Measurements from ENCODE around the gene ABL2. TPM values are rescaled to one million over a fixed set of nuclear protein-coding genes. Genes with fewer than 3 reads are reported as not detected.

Gene ABL2
- total RNA-seq, 1 donor from 2014 or later = 9.0 TPM

- H3K9me3 ChIP-seq (replicated peaks) = no peaks in the 10 kb centered on the region
- no peak for DNase-seq
- H3K4me1 ChIP-seq = peaks cover 8% of the 10 kb centered on the region
- H3K36me3 ChIP-seq = peaks cover 34% of the 10 kb centered on the region
- TF ChIP-seq CTCF (IDR thresholded peaks at IDR 0.05; ENCODE audit: borderline replicate concordance) = peak; percentile 67
- H3K27ac ChIP-seq (replicated peaks) = no peak overlapping the region
- intact Hi-C loops (cut with micrococcal nuclease) = loop anchor here (10.0 kb wide), 1 partner anchor 73 kb away; no protein-coding TSS in a partner anchor
- H3K4me3 ChIP-seq = no peak overlapping the region
- H3K27me3 ChIP-seq (ENCODE audit: low read depth) = no peaks in the 10 kb centered on the region
Measured at GRCh38 chr1:179121159-179121938, 108.1 kb downstream of the ABL2 start.

GRCh38 chr1:179120736-179121135, 108.7 kb downstream of the ABL2 start:
- peaks cover 6% of the 10 kb centered on the region for H3K4me1 ChIP-seq
- H3K4me3 ChIP-seq = no peak overlapping the region
- H3K27ac ChIP-seq (replicated peaks) = no peak overlapping the region
- intact Hi-C loops (cut with micrococcal nuclease) = loop anchor here (10.0 kb wide), 1 partner anchor 74 kb away; no protein-coding TSS in a partner anchor
- no peak for DNase-seq
- TF ChIP-seq CTCF (IDR thresholded peaks at IDR 0.05; ENCODE audit: borderline replicate concordance) = no peak
- H3K27me3 ChIP-seq (ENCODE audit: low read depth) = no peaks in the 10 kb centered on the region
- no peaks in the 10 kb centered on the region for H3K9me3 ChIP-seq (replicated peaks)
- peaks cover 35% of the 10 kb centered on the region for H3K36me3 ChIP-seq

GRCh38 chr1:179119513-179119912, 110.0 kb downstream of the ABL2 start:
- Histone ChIP-seq H3K36me3 (peaks cover 36% of the 10 kb centered on the region), H3K27ac (replicated peaks) (no peak overlapping the region)
- intact Hi-C loops (cut with micrococcal nuclease) = no loop called here

GRCh38 chr1:179115181-179115580, 114.3 kb downstream of the ABL2 start:
- peaks cover 68% of the 10 kb centered on the region for H3K36me3 ChIP-seq
- intact Hi-C loops (cut with micrococcal nuclease) = no loop called here

More at GRCh38 chr1:179119513-179119912, 110.0 kb downstream of the ABL2 start:
- no peak for TF ChIP-seq CTCF (IDR thresholded peaks at IDR 0.05; ENCODE audit: borderline replicate concordance)
- Histone ChIP-seq H3K9me3 (replicated peaks) (no peaks in the 10 kb centered on the region), H3K4me3 (no peak overlapping the region), H3K27me3 (ENCODE audit: low read depth) (no peaks in the 10 kb centered on the region), H3K4me1 (peaks cover 6% of the 10 kb centered on the region)
- DNase-seq = no peak

GRCh38 chr1:179108644-179109043, 120.8 kb downstream of the ABL2 start:
- no peaks in the 10 kb centered on the region for H3K27me3 ChIP-seq (ENCODE audit: low read depth)
- no peak for TF ChIP-seq CTCF (IDR thresholded peaks at IDR 0.05; ENCODE audit: borderline replicate concordance)
- no peak overlapping the region for H3K4me3 ChIP-seq
- no peak for DNase-seq
- H3K27ac ChIP-seq (replicated peaks) = no peak overlapping the region
- intact Hi-C loops (cut with micrococcal nuclease) = no loop called here
- H3K9me3 ChIP-seq (replicated peaks) = no peaks in the 10 kb centered on the region
- H3K36me3 ChIP-seq = peaks cover 68% of the 10 kb centered on the region
- H3K4me1 ChIP-seq = peaks cover 28% of the 10 kb centered on the region

More at GRCh38 chr1:179115181-179115580, 114.3 kb downstream of the ABL2 start:
- no peak for DNase-seq
- peaks cover 6% of the 10 kb centered on the region for H3K4me1 ChIP-seq
- H3K27me3 ChIP-seq (ENCODE audit: low read depth) = no peaks in the 10 kb centered on the region
- H3K4me3 ChIP-seq = no peak overlapping the region
- no peak for TF ChIP-seq CTCF (IDR thresholded peaks at IDR 0.05; ENCODE audit: borderline replicate concordance)
- H3K9me3 ChIP-seq (replicated peaks) = no peaks in the 10 kb centered on the region
- no peak overlapping the region for H3K27ac ChIP-seq (replicated peaks)

Measured in left ventricle myocardium inferior (tissue), 1 donor.